ENCODE measurements around the gene GNG13.

- TF ChIP-seq EP300 (IDR thresholded peaks at IDR 0.05) (no peak), POLR2A (IDR thresholded peaks at IDR 0.05) (no peak)
- TF ChIP-seq, protein P1, sequence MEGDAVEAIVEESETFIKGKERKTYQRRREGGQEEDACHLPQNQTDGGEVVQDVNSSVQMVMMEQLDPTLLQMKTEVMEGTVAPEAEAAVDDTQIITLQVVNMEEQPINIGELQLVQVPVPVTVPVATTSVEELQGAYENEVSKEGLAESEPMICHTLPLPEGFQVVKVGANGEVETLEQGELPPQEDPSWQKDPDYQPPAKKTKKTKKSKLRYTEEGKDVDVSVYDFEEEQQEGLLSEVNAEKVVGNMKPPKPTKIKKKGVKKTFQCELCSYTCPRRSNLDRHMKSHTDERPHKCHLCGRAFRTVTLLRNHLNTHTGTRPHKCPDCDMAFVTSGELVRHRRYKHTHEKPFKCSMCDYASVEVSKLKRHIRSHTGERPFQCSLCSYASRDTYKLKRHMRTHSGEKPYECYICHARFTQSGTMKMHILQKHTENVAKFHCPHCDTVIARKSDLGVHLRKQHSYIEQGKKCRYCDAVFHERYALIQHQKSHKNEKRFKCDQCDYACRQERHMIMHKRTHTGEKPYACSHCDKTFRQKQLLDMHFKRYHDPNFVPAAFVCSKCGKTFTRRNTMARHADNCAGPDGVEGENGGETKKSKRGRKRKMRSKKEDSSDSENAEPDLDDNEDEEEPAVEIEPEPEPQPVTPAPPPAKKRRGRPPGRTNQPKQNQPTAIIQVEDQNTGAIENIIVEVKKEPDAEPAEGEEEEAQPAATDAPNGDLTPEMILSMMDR (IDR thresholded peaks at IDR 0.05): no peak
These were observed 30.5 kb upstream of the GNG13 start for GRCh38 chr16:830871-831570.

Measured in gastroesophageal sphincter (tissue), 3 donors.